GM23338 (cell line): ENCODE measurements around the gene EMCN.

ENCODE experiments used
- CREB1 ChIP-seq: fragments of 250-450 bp; sonication (Bioruptor Pico); IDR thresholded peaks from 2 replicates; pipeline ENCODE4 v1.5.0; 2020; ENCODE audit warnings: low read depth, mild to moderate bottlenecking, moderate library complexity
- EZH2phosphoT487 ChIP-seq: fragments of 200-600 bp; sonication (generic); IDR thresholded peaks from one replicate; pipeline ENCODE4 v1.8.1; 2018; ENCODE audit warnings: antibody characterized with exemption; ENCODE audit not compliant: unreplicated experiment
- TF ChIP-seq, protein P1 (sequence below), 2 experiments: fragments of 200-600 bp in 1 of 2; sonication (generic) in 1 of 2; conservative IDR thresholded peaks; 2 replicates each; pipeline versions ENCODE4 v1.5.1 to v1.6.1; 2016 to 2017; ENCODE audit warnings: antibody characterized with exemption in 2 of 2, low read depth in 2 of 2, mild to moderate bottlenecking in 2 of 2, moderate library complexity in 1 of 2
- TF ChIP-seq, protein P2 (sequence below): IDR thresholded peaks from one replicate; pipeline ENCODE4 v1.6.1; 2018; ENCODE audit warnings: antibody characterized with exemption; ENCODE audit not compliant: unreplicated experiment

DNA sequence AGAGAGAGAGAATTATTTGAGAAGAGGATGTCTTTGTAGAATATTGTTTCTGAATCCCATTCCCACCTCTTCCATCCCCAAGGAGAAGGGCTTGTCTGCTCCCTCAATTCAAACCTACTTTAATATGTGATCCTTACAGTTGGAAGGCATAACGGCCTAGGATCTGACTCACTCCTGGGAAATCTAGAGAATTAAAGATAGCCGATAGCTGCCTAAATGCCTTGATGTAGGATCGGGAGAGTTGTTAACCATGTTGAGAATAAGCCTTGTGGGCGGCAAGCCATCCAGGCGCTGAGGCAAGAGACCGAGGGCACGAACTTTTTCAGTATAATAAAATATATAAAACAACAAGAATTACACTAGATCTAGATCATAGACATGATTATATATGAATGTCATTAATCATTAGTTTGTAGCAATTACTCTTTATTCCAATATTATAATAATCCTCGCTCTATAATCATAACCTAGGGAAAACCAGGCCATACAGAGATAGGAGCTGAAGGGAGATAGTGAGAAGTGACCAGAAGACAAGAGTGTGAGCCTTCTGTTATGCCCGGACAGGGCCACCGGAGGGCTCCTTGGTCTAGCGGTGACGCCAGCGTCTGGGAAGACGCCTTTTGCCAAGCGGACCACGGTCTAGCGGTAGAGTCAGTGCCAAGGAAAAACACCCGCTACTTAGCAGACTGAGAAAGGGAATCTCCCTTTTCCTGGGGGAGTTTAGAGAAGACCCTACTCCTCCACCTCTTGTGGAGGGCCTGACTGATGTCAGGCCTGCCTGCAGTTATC lies 13.5 kb downstream of the EMCN start:
- TF ChIP-seq, protein P1, sequence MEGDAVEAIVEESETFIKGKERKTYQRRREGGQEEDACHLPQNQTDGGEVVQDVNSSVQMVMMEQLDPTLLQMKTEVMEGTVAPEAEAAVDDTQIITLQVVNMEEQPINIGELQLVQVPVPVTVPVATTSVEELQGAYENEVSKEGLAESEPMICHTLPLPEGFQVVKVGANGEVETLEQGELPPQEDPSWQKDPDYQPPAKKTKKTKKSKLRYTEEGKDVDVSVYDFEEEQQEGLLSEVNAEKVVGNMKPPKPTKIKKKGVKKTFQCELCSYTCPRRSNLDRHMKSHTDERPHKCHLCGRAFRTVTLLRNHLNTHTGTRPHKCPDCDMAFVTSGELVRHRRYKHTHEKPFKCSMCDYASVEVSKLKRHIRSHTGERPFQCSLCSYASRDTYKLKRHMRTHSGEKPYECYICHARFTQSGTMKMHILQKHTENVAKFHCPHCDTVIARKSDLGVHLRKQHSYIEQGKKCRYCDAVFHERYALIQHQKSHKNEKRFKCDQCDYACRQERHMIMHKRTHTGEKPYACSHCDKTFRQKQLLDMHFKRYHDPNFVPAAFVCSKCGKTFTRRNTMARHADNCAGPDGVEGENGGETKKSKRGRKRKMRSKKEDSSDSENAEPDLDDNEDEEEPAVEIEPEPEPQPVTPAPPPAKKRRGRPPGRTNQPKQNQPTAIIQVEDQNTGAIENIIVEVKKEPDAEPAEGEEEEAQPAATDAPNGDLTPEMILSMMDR (conservative IDR thresholded peaks at IDR 0.05; ENCODE audit: low read depth in 2 of 2) = peak; percentile 58 to 73
- TF ChIP-seq CREB1 (CRISPR knock-in tag) = no peak
- no peak for TF ChIP-seq EZH2phosphoT487
- TF ChIP-seq, protein P2, sequence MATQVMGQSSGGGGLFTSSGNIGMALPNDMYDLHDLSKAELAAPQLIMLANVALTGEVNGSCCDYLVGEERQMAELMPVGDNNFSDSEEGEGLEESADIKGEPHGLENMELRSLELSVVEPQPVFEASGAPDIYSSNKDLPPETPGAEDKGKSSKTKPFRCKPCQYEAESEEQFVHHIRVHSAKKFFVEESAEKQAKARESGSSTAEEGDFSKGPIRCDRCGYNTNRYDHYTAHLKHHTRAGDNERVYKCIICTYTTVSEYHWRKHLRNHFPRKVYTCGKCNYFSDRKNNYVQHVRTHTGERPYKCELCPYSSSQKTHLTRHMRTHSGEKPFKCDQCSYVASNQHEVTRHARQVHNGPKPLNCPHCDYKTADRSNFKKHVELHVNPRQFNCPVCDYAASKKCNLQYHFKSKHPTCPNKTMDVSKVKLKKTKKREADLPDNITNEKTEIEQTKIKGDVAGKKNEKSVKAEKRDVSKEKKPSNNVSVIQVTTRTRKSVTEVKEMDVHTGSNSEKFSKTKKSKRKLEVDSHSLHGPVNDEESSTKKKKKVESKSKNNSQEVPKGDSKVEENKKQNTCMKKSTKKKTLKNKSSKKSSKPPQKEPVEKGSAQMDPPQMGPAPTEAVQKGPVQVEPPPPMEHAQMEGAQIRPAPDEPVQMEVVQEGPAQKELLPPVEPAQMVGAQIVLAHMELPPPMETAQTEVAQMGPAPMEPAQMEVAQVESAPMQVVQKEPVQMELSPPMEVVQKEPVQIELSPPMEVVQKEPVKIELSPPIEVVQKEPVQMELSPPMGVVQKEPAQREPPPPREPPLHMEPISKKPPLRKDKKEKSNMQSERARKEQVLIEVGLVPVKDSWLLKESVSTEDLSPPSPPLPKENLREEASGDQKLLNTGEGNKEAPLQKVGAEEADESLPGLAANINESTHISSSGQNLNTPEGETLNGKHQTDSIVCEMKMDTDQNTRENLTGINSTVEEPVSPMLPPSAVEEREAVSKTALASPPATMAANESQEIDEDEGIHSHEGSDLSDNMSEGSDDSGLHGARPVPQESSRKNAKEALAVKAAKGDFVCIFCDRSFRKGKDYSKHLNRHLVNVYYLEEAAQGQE = no peak
